NCI-H2107 (cell line): ENCODE data around the gene RGS3.

Source experiments
- DNase-seq: peaks from one replicate; lab custom pipeline; 2025; lab: John Stamatoyannopoulos, UW

Gene RGS3

GRCh38 chr9:113619491-113620376 is 156.2 kb downstream of the RGS3 start:
- no peak for DNase-seq

- DNase-seq: no peak
Observed at GRCh38 chr9:113620377-113621161, 157.0 kb downstream of the RGS3 start.

- DNase-seq: no peak
Observed at GRCh38 chr9:113621309-113621791, 157.8 kb downstream of the RGS3 start.

- no peak for DNase-seq
Observed at GRCh38 chr9:113621980-113622379, 158.5 kb downstream of the RGS3 start.

GRCh38 chr9:113622600-113623400 is 159.3 kb downstream of the RGS3 start:
- peak; percentile 65 for DNase-seq

- DNase-seq: no peak
Observed at GRCh38 chr9:113623851-113624485, 160.4 kb downstream of the RGS3 start.

GRCh38 chr9:113624721-113625120 is 161.2 kb downstream of the RGS3 start:
- no peak for DNase-seq

GRCh38 chr9:113625486-113625885 is 162.0 kb downstream of the RGS3 start:
- DNase-seq: no peak

GRCh38 chr9:113626735-113627495 is 163.4 kb downstream of the RGS3 start:
- DNase-seq: no peak

GRCh38 chr9:113628621-113629020 is 165.1 kb downstream of the RGS3 start:
- DNase-seq: no peak

- DNase-seq: no peak
Observed at GRCh38 chr9:113630386-113631136, 167.0 kb downstream of the RGS3 start.

GRCh38 chr9:113631137-113631765 is 167.7 kb downstream of the RGS3 start:
- DNase-seq: no peak

- DNase-seq: no peak
Observed at GRCh38 chr9:113631871-113632665, 168.5 kb downstream of the RGS3 start.

- no peak for DNase-seq
Observed at GRCh38 chr9:113632776-113633590, 169.5 kb downstream of the RGS3 start.

GRCh38 chr9:113633782-113634595 is 170.5 kb downstream of the RGS3 start:
- DNase-seq: no peak

- no peak for DNase-seq
Observed at GRCh38 chr9:113634596-113635515, 171.3 kb downstream of the RGS3 start.
